HG03521 (cell line): ENCODE measurements around the gene CYFIP2.

Experiments used
- ATAC-seq: cut with Tn5 transposase; IDR thresholded peaks from one replicate; pipeline ENCODE4 v1.9.1; 2021; ENCODE audit warnings: mild to moderate bottlenecking, moderate library complexity; ENCODE audit not compliant: unreplicated experiment

Gene CYFIP2

DNA sequence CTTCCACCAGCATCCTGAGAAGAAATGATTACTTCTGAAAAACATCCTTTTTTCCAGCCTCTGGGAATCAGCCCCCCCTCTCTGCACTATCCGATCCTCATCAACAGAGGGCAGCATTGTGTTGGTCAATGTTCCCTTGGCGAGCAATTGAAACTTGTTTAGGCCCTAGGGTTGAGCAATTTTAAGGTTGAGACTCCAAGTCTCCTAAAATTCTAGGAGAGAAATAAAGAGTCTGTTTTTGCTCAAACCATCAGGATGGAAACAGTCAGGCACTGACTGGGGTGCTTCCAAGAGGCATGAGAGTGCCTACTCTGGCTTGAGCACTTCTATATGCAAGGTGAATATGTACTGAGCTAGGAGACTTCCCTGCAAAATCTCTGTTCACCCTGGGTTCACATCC lies 12.4 kb upstream of the CYFIP2 start:
- ATAC-seq, result no peak

GRCh38 chr5:157258450-157258849 lies 7.5 kb upstream of the CYFIP2 start:
- no peak for ATAC-seq

DNA sequence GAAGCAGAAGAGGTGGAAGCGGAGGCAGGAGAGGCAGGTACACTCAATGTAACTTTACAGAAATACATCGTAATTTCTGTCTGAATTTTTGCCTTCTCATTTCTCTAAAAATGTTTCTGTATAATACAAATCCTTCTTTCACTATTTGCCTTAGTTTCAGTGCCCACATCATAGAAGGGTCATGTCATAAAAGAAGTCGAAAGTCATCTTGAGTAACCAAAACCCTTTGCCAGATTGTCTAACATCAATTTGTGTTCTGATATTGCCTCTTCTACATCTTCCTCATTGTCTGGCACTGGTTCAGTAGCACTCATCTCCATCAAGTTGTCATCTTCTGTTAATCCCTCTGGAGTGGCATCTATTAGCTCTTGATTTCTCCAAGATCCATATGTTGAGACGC lies 6.2 kb upstream of the CYFIP2 start:
- no peak for ATAC-seq

DNA sequence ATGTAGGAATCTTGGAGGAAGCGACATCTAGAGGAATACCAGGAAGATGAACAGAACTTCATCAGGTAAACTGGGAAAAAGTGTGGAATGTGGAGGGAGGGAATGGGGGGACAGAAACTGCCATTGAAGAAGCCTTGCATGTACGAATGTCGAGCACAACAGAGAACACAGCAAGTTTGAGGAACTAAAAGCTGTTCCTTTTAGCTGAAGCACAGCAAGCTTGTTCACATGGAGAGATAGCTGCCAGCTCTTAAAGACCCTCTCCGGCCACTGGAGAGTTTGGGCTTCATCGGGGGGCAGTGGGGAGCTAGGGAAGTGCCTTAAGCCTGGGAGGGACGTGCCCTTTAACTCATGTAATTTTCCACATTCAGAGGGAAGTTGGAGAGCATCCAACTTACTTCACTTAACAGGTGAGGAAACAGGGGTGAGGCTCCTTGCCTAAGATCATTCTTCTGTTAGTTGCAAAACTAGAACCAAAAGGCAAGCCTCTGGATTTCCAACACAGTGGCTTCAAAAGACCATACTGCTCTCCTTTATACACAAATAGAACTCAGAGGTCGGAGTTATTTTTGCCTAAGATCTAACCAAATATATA lies 2.3 kb upstream of the CYFIP2 start:
- ATAC-seq, result no peak

DNA sequence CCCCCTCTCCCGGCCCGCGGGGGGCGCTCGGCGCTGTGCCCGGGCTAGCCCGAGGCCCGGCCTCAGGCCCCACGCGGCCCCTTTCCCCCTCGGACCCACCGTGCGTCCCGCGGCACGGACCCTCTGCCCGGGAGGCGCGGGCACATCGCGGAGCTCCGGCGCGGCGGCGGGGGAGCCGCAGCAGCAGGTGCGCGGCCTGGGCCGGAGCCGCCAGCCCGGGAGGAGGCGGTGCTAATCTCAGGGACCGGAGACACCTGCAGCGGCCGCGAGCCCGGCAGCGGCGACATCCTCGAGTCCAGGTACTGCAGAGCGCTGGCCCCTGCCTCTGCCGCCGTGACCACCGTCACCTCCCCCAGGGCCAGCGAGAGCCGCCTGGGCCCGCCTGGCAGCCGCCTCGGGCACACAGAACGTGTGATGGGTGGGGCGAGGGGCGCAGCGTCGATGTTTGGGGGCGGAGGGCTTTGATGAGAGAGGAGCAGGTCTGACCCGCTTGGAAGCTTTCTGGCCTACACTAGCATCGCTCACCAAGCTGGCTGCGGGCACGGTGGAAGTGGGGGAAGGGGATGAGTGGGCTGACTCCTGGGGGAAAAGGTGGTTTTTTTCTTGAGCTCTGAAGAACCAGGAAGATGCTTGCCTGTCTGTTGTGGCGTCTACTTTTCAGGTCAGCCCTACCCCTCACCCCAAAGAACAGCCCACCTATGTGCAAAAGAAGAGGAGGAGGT lies 524 bp downstream of the CYFIP2 start:
- ATAC-seq, result peak; percentile 47

GRCh38 chr5:157267025-157267424 lies 1.1 kb downstream of the CYFIP2 start:
- ATAC-seq, result no peak

- no peak for ATAC-seq
Observed at GRCh38 chr5:157267761-157268480, 2.0 kb downstream of the CYFIP2 start.

DNA sequence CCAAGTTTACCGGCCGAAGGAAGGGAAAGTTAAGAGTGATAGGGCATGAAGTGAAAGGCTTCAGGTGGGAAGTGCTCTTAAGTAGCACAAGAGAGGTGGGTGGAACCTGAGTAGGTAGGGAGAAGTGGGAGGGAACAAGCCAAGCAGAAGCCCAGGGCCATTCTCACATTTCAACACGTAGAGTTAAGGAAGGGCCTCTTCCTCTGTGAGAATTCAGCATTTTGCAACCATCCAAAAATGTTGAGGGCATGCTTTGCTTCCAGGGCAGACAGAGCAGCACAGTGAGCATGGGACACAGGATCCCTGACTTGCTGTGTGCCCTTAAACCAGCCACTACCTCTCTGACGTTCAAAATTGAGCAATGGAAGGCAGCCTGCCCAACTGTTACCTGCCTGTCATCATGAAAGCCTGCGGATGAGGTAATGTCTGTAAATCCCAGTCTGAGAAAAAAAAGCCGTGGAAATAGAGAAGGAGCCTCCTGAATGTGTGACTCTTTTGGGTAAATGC lies 3.3 kb downstream of the CYFIP2 start:
- no peak for ATAC-seq

- no peak for ATAC-seq
Observed at GRCh38 chr5:157269761-157270272, 3.9 kb downstream of the CYFIP2 start.

- no peak for ATAC-seq
Observed at GRCh38 chr5:157270771-157271170, 4.8 kb downstream of the CYFIP2 start.

DNA sequence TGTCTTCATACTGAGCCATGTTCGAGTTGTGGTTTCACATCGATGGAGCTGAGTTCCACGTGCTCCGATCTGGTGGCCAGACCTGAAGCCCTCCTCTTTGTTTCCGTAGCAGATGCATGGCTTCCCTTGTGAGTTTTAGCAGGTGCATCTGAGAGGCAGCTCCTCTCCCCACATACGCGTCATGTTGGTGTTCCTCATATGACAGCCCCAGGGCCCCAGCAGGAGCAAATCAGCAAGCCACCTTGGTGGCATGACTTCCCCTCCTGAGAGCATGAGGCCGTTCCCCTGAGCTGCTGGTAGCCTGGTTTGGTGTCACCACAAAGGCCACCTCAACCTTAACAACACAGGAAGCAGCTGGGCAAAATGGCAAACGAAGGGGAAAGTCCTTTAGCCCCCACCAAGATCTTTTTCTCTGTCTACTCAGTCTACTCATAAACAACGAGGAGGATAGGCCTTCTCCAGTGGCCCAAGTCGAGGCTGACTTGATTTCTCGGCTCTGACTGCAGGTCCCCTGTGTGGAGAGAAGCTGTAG lies 5.9 kb downstream of the CYFIP2 start:
- peak; percentile 85 for ATAC-seq

GRCh38 chr5:157273131-157273556 lies 7.2 kb downstream of the CYFIP2 start:
- ATAC-seq, result peak; percentile 35

- no peak for ATAC-seq
Observed at GRCh38 chr5:157275403-157275802, 9.5 kb downstream of the CYFIP2 start.

DNA sequence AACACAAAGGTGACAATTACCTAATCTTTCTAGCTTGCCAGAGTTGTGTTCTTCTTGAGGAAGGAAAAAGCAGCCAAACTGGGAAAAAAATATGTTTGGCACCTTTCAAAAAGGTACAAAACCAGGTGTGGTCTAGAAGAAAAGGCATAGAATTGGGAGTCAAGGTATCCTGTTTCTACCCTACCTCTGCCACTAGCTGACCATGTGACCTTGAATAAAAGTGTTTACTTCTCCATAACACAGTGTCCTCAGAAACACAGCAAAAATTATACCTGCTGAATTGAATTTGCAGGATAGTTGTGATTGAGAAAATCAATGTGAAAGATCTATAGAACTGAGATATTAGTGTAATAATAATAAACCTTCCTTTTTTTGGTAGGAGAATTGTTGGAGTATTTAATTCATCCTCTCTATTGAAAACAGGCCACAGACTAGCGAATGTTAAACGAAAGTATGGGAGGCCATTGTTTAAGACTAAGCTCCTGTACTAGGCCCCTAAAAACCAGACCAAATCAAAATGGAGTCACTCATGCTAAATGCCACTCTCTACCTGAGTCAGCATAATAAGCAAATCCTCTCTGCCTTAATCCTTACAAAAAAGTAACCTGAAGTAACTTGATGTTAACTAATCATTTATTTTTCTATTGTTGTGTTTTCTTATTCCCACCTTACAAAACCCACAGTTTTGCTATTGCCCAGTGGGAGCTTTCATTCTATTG lies 12.6 kb downstream of the CYFIP2 start:
- ATAC-seq, result no peak

GRCh38 chr5:157279605-157280239 lies 13.8 kb downstream of the CYFIP2 start:
- ATAC-seq, result no peak

DNA sequence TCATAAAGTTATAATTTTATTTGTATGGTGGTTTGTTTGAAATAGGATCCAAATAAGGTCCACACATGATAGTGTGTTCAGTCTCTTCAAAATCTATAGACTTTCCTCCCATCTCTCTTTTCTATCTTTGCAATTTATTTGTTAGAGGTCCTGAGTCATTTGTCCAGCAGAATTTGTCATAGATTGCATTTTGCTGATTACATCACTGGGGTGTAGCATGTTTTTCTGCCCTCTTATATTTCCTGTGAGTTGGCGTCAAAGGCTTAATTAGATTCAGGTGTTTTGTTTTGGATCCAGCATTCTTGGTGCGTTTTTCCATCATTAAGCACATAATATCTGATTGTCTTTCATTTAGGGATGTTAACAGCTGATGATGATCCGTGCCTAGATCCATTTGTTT lies 15.0 kb downstream of the CYFIP2 start:
- no peak for ATAC-seq

- no peak for ATAC-seq
Observed at GRCh38 chr5:157282150-157282549, 16.2 kb downstream of the CYFIP2 start.

DNA sequence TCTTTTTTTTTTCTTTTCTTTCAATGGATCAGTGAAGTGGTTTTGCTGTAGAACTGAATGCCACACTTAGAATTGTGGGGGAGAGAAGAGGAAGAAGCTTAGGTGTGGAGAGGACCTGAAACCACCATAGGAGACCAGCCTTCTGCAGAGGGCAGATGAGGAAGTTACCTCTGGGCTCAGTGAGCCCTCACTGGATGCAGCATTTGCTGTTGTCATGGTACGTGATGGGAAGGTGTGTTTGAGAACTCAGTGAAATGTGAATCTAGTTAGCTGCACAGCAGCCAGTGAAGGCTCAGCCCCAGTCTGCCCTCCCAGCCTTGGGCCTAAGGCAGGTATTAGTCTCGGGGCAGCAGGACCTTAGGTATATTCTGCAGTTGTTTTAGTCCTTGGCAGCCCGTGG lies 17.5 kb downstream of the CYFIP2 start:
- ATAC-seq, result peak; percentile 99

- no peak for ATAC-seq
Observed at GRCh38 chr5:157284458-157285212, 18.7 kb downstream of the CYFIP2 start.
